Neural progenitor cell (in vitro differentiated cells): Measurements from ENCODE around the gene MAGED1.

ENCODE experiments used
- EZH2 ChIP-seq: fragments of 200-600 bp; sonication (generic); IDR thresholded peaks from 2 replicates; pipeline ENCODE4 v1.6.1; 2017; ENCODE audit warnings: antibody characterized with exemption, mild to moderate bottlenecking, moderate library complexity
- TF ChIP-seq, protein P1 (sequence below): fragments of 200-600 bp; sonication (generic); IDR thresholded peaks from 2 replicates; pipeline ENCODE4 v1.5.1; 2017; ENCODE audit warnings: antibody characterized with exemption, mild to moderate bottlenecking

DNA sequence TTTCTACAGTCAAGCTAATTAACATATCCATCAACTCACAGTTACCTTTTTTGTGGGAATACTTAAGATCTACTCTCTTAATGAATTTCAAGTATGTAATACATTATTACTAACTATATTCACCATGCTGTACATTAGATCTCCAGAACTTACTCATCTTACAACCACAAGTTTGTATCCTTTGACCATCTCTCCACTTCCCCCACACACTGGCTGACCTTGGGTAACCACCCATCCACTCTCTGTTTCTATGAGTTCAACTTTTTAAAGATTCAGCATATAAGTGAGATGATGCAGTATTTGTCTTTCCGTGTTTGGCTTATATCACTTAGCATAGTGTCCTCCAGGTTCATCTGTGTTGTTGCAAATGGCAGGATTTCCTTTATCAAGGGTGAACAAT lies 30.5 kb upstream of the MAGED1 start:
- TF ChIP-seq, protein P1, sequence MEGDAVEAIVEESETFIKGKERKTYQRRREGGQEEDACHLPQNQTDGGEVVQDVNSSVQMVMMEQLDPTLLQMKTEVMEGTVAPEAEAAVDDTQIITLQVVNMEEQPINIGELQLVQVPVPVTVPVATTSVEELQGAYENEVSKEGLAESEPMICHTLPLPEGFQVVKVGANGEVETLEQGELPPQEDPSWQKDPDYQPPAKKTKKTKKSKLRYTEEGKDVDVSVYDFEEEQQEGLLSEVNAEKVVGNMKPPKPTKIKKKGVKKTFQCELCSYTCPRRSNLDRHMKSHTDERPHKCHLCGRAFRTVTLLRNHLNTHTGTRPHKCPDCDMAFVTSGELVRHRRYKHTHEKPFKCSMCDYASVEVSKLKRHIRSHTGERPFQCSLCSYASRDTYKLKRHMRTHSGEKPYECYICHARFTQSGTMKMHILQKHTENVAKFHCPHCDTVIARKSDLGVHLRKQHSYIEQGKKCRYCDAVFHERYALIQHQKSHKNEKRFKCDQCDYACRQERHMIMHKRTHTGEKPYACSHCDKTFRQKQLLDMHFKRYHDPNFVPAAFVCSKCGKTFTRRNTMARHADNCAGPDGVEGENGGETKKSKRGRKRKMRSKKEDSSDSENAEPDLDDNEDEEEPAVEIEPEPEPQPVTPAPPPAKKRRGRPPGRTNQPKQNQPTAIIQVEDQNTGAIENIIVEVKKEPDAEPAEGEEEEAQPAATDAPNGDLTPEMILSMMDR, result no peak
- TF ChIP-seq EZH2, result no peak
